MCF 10A (cell line): Measurements from ENCODE around the gene DOCK9. TPM values are rescaled to one million over a fixed set of nuclear protein-coding genes. Genes with fewer than 3 reads are reported as not detected.
A peak's percentile ranks its signal among the peaks of the same experiment; 100 is the strongest.

Experiments
- BruUV-seq: library from RNA; stranded (reverse); fragments of 400-500 nt; replicated peaks from 2 replicates; lab custom pipeline; 2021; lab: Mats Ljungman, UMichigan
- CTCF ChIA-PET: fragments of 300-600 bp; sonication (Branson Sonifier 250); formaldehyde crosslinking; extraction: SDS; loops from one replicate; lab custom pipeline; 2021; ENCODE audit warnings: antibody characterized with exemption, inconsistent platforms; lab: Yijun Ruan, JAX
- POLR2A ChIA-PET: fragments of 300-600, 350-650 bp; sonication (Branson Sonifier 250); formaldehyde crosslinking; extraction: SDS; loops from one replicate; lab custom pipeline; 2020; ENCODE audit warnings: antibody characterized with exemption, inconsistent platforms; lab: Yijun Ruan, JAX
- DNase-seq: peaks from one replicate; pipeline ENCODE4 v3.0.0-alpha.2; 2018; ENCODE audit not compliant: unreplicated experiment
- H3K27ac Mint-ChIP-seq: one replicate; pipeline ENCODE4 v1.8.0; 2022; ENCODE audit warnings: mild to moderate bottlenecking, low read depth, mixed read lengths; ENCODE audit not compliant: unreplicated experiment
- H3K27me3 Mint-ChIP-seq: one replicate; pipeline ENCODE4 v1.8.0; 2022; ENCODE audit warnings: mixed read lengths; ENCODE audit not compliant: insufficient read depth, unreplicated experiment
- H3K36me3 Mint-ChIP-seq: one replicate; pipeline ENCODE4 v1.8.0; 2022; ENCODE audit warnings: mild to moderate bottlenecking, moderate library complexity, mixed read lengths; ENCODE audit not compliant: insufficient read depth, unreplicated experiment
- H3K4me1 Mint-ChIP-seq: one replicate; pipeline ENCODE4 v1.8.0; 2022; ENCODE audit warnings: mixed read lengths; ENCODE audit not compliant: insufficient read depth, unreplicated experiment
- H3K4me3 Mint-ChIP-seq: one replicate; pipeline ENCODE4 v1.8.0; 2022; ENCODE audit warnings: mild to moderate bottlenecking, moderate library complexity, mixed read lengths; ENCODE audit not compliant: unreplicated experiment
- H3K9me3 Mint-ChIP-seq: one replicate; pipeline ENCODE4 v1.8.0; 2022; ENCODE audit warnings: mixed read lengths; ENCODE audit not compliant: unreplicated experiment
- CTCF ChIP-seq: fragments of 200-600 bp; IDR thresholded peaks from one replicate; pipeline ENCODE4 v1.8.0; 2022; ENCODE audit warnings: antibody characterized with exemption, mild to moderate bottlenecking; ENCODE audit not compliant: unreplicated experiment
- intact Hi-C: fragments of 100-400 bp; cut with micrococcal nuclease; formaldehyde crosslinking; loops from 2 replicates; pipeline ENCODE4 v1.14.1; 2022
- total RNA-seq: library from RNA; stranded (reverse); gene quantifications from 2 replicates; pipeline ENCODE4 v1.2.3, GENCODE V29; 2022

DOCK9 gene
- total RNA-seq, 1 experiment from 2014 or later = 77.0 TPM

- TF ChIP-seq CTCF = no peak
- intact Hi-C loops = no loop called here
- H3K36me3 Mint-ChIP-seq = peaks cover 44% of the 10 kb centered on the region
- BruUV-seq = no TSS peak
- no peak overlapping the region for H3K4me3 Mint-ChIP-seq
- peaks cover 5% of the 10 kb centered on the region for H3K4me1 Mint-ChIP-seq
- no peak overlapping the region for H3K27ac Mint-ChIP-seq
- peak; percentile 5 for DNase-seq
- ChIA-PET CTCF (interaction anchor here (1.1 to 1.7 kb wide), 2 partner anchors 11 to 14 kb away, joined by 5 to 6 read pairs; no protein-coding TSS in a partner anchor), POLR2A (no interaction called here)
- H3K27me3 Mint-ChIP-seq = no peaks in the 10 kb centered on the region
- no peaks in the 10 kb centered on the region for H3K9me3 Mint-ChIP-seq
Measured at GRCh38 chr13:98853771-98854221, 124.1 kb downstream of the DOCK9 start.

DNA sequence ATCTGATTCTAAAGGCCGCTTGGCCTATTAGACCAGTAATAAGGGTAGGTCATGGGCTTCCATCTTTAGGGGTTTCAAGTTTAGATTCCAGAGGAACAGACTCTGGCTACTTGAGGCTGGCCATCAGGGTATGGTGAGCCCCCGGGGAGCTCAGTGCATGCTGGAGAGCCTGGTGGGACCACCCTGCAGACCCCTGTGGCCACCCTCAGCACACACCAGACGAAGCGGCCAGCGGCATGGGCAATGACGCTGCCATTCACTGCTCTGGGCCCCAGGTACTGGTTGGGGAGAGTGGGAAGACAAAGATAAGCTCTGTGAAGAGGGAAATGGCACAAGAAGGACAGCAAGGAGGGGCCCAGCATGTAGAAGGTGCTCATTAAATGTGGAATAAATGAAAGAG lies 126.6 kb downstream of the DOCK9 start:
- TF ChIP-seq CTCF = no peak
- Mint-ChIP-seq H3K36me3 (peaks cover 46% of the 10 kb centered on the region), H3K27ac (no peak overlapping the region), H3K4me1 (peaks cover 5% of the 10 kb centered on the region), H3K4me3 (no peak overlapping the region), H3K27me3 (no peaks in the 10 kb centered on the region), H3K9me3 (no peaks in the 10 kb centered on the region)
- CTCF ChIA-PET = interaction anchor here (0.7 to 3.4 kb wide), 4 partner anchors 8 to 159 kb away, joined by 3 to 19 read pairs (median 4); no protein-coding TSS in a partner anchor
- no peak for DNase-seq
- intact Hi-C loops = no loop called here
- no TSS peak for BruUV-seq
- POLR2A ChIA-PET = no interaction called here

- no peak for TF ChIP-seq CTCF
- no TSS peak for BruUV-seq
- H3K36me3 Mint-ChIP-seq = peaks cover 40% of the 10 kb centered on the region
- ChIA-PET POLR2A (no interaction called here), CTCF (interaction anchor here (0.6 to 1.6 kb wide), 10 partner anchors 8 to 568 kb away, joined by 3 to 13 read pairs (median 3); no protein-coding TSS in a partner anchor)
- H3K9me3 Mint-ChIP-seq = no peaks in the 10 kb centered on the region
- H3K4me3 Mint-ChIP-seq = no peak overlapping the region
- H3K4me1 Mint-ChIP-seq = peaks cover 3% of the 10 kb centered on the region
- no peak overlapping the region for H3K27ac Mint-ChIP-seq
- DNase-seq = no peak
- H3K27me3 Mint-ChIP-seq = no peaks in the 10 kb centered on the region
- intact Hi-C loops = loop anchor here (10.0 kb wide), 2 partner anchors 404 to 994 kb away; no protein-coding TSS in a partner anchor
Measured at GRCh38 chr13:98848746-98849145, 129.1 kb downstream of the DOCK9 start.

DNA sequence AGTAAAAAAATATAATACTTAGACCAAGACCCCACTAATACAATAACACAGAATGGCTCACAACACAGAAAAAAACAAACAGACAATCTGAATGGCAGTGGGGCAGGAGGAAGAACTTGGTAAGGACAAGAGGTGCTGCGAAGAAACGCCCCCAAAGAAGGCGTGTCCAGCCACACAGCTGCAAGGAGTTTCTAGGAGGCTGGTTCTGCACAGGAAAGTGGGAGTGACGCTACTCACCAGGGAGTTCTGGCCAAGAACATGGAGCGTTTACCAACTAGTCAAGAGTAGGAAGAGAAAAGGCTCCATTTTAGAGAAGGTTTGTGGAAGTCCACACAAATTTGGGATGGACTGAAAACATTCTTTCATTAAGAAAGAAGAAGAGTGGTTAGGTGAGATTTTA lies 130.1 kb downstream of the DOCK9 start:
- Mint-ChIP-seq H3K9me3 (no peaks in the 10 kb centered on the region), H3K4me1 (no peaks in the 10 kb centered on the region), H3K27me3 (no peaks in the 10 kb centered on the region), H3K4me3 (no peak overlapping the region), H3K27ac (peak overlapping the region; percentile 36), H3K36me3 (peaks cover 42% of the 10 kb centered on the region)
- intact Hi-C loops = loop anchor here (10.0 kb wide), 2 partner anchors 403 to 993 kb away; no protein-coding TSS in a partner anchor
- TF ChIP-seq CTCF = no peak
- POLR2A ChIA-PET = interaction anchor here (0.6 kb wide), 1 partner anchor 419 kb away, joined by 4 read pairs; no protein-coding TSS in a partner anchor
- no TSS peak for BruUV-seq
- CTCF ChIA-PET = no interaction called here
- no peak for DNase-seq
